SU-DHL-6 (cell line): ENCODE results near the gene FAM124A.

ENCODE experiments used
- CTCF ChIP-seq: fragments of 200-600 bp; sonication (generic); IDR thresholded peaks from one replicate; pipeline ENCODE4 v1.5.1; 2017; ENCODE audit warnings: antibody characterized with exemption, mild to moderate bottlenecking, low read length, moderate library complexity; ENCODE audit not compliant: insufficient read depth, poor library complexity, severe bottlenecking
- EZH2phosphoT487 ChIP-seq: fragments of 200-600 bp; sonication (generic), shearing (Covaris generic); conservative IDR thresholded peaks from 2 replicates; pipeline ENCODE4 v1.6.1; 2018; ENCODE audit warnings: mild to moderate bottlenecking, antibody characterized with exemption, low read length, moderate library complexity, mixed read lengths

DNA sequence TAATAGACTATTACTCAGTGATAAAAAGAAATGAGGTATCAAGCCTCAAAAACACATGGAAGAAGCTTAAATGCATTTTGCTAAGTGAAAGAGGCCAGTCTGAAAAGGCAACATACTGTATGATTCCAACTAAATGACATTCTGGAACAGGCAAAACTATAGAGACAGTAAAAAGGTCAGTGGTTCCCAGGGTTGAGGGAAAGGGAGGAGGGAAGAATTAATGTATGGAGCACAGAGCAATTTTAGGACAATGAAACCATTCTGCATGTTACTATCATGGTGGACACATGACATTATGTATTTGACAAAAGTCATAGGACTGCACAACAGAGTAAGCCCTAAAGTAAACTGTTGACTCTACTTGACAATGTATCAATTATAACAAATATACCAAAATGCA, 111.6 kb downstream of the FAM124A start:
- no peak for TF ChIP-seq CTCF
- no peak for TF ChIP-seq EZH2phosphoT487
